HCT116 (cell line): ENCODE results near the gene MOGAT3.

Experiments
- ATF3 ChIP-seq: IDR thresholded peaks from 2 replicates; pipeline ENCODE4 v1.6.1; 2012
- CTCF ChIP-seq, 3 experiments: fragments of 200-600 bp in 1 of 3; sonication (generic) in 1 of 3; IDR thresholded peaks in 2 of 3; conservative IDR thresholded peaks in 1 of 3; 2 replicates each; pipeline ENCODE4 v1.5.1; 2012 to 2017; ENCODE audit warnings: low read depth in 2 of 3, low read length in 2 of 3, antibody characterized with exemption in 1 of 3, borderline replicate concordance in 1 of 3, control low read depth in 1 of 3, mild to moderate bottlenecking in 1 of 3, mixed read lengths in 1 of 3, mixed run types in 1 of 3, moderate library complexity in 1 of 3; ENCODE audit not compliant: insufficient read depth in 1 of 3
- EZH2 ChIP-seq: fragments of 200-600 bp; sonication (generic); IDR thresholded peaks from 2 replicates; pipeline ENCODE4 v1.6.1; 2017; ENCODE audit warnings: antibody characterized with exemption, mixed run types
- MAX ChIP-seq: IDR thresholded peaks from 2 replicates; pipeline ENCODE4 v1.6.1; 2012
- POLR2A ChIP-seq: IDR thresholded peaks from 2 replicates; pipeline ENCODE4 v1.7.0; 2011; ENCODE audit warnings: borderline replicate concordance; ENCODE audit not compliant: insufficient read depth, insufficient read length; ENCODE audit errors: extremely low read depth
- POLR2AphosphoS5 ChIP-seq: IDR thresholded peaks from 2 replicates; pipeline ENCODE4 v1.6.1; 2011; ENCODE audit warnings: mild to moderate bottlenecking, low read depth, low read length, moderate library complexity
- REST ChIP-seq: IDR thresholded peaks from 2 replicates; pipeline ENCODE4 v1.6.1; 2012; ENCODE audit warnings: low read depth
- SIN3A ChIP-seq: IDR thresholded peaks from 2 replicates; pipeline ENCODE4 v1.6.1; 2012; ENCODE audit warnings: low read depth
- SP1 ChIP-seq: IDR thresholded peaks from 2 replicates; pipeline ENCODE4 v1.6.1; 2012; ENCODE audit warnings: low read depth
- SRF ChIP-seq: IDR thresholded peaks from 2 replicates; pipeline ENCODE4 v1.6.1; 2012; ENCODE audit warnings: low read depth
- TCF7L2 ChIP-seq: IDR thresholded peaks from 2 replicates; pipeline ENCODE4 v1.7.0; 2011; ENCODE audit warnings: borderline replicate concordance, inconsistent platforms; ENCODE audit not compliant: insufficient read depth, insufficient read length; ENCODE audit errors: extremely low read depth
- YY1 ChIP-seq: IDR thresholded peaks from 2 replicates; pipeline ENCODE4 v1.6.1; 2011; ENCODE audit warnings: low read length, low read depth, moderate library complexity, mild to moderate bottlenecking; ENCODE audit not compliant: insufficient replicate concordance; ENCODE audit errors: extremely low read depth
- ZFX ChIP-seq: fragments of 450-650 bp; IDR thresholded peaks from 2 replicates; pipeline ENCODE4 v1.6.1; 2017
- ZNF274 ChIP-seq: fragments of 200-500 bp; sonication (Bioruptor generic); IDR thresholded peaks from 2 replicates; pipeline ENCODE4 v1.6.1; 2014; ENCODE audit warnings: mild to moderate bottlenecking, low read depth, low read length, inconsistent platforms

GRCh38 chr7:101206665-101207042, 5.8 kb upstream of the MOGAT3 start:
- TF ChIP-seq SIN3A (no peak), YY1 (no peak), SRF (no peak), CTCF (IDR thresholded peaks at IDR 0.05 in 2 of 3, conservative IDR thresholded peaks at IDR 0.05 in 1 of 3; ENCODE audit: borderline replicate concordance in 1 of 3, insufficient read depth in 1 of 3, low read depth in 2 of 3, low read length in 2 of 3) (no peak), POLR2A (no peak), ZNF274 (no peak), TCF7L2 (no peak), REST (no peak), EZH2 (no peak), ATF3 (no peak), MAX (no peak), POLR2AphosphoS5 (no peak), ZFX (no peak), SP1 (no peak)
